Activated CD4-positive, alpha-beta T cell treated with anti-CD3 and anti-CD28 coated beads, Interleukin-2, amount 10 ng/mL, durations not matched to agents 24 days and 14 days (primary cell): Measurements from ENCODE around the gene PADI3. TPM values are rescaled to one million over a fixed set of nuclear protein-coding genes. Genes with fewer than 3 reads are reported as not detected.

Experiments
- DNase-seq: peaks from one replicate; pipeline ENCODE4 v3.0.0; 2022
- H3K27ac Mint-ChIP-seq: one replicate; pipeline ENCODE4 v1.8.0; 2022; ENCODE audit warnings: mild to moderate bottlenecking, mixed read lengths
- H3K27me3 Mint-ChIP-seq: one replicate; pipeline ENCODE4 v1.8.0; 2022; ENCODE audit warnings: mixed read lengths
- H3K36me3 Mint-ChIP-seq: one replicate; pipeline ENCODE4 v1.8.0; 2022; ENCODE audit warnings: low read depth, mild to moderate bottlenecking, mixed read lengths
- H3K4me1 Mint-ChIP-seq: one replicate; pipeline ENCODE4 v1.8.0; 2021; ENCODE audit warnings: mixed read lengths
- H3K4me3 Mint-ChIP-seq: one replicate; pipeline ENCODE4 v1.8.0; 2022; ENCODE audit warnings: mild to moderate bottlenecking, moderate library complexity, mixed read lengths
- H3K9me3 Mint-ChIP-seq: one replicate; pipeline ENCODE4 v1.8.0; 2021; ENCODE audit warnings: mixed read lengths
- intact Hi-C: fragments of 100-400 bp; cut with micrococcal nuclease; formaldehyde crosslinking; loops from one replicate; pipeline ENCODE4 v1.15.1; 2023
- total RNA-seq: library from RNA; stranded (reverse); gene quantifications from 2 replicates; pipeline ENCODE4 v1.2.3, GENCODE V29; 2022

Gene PADI3, protein sequence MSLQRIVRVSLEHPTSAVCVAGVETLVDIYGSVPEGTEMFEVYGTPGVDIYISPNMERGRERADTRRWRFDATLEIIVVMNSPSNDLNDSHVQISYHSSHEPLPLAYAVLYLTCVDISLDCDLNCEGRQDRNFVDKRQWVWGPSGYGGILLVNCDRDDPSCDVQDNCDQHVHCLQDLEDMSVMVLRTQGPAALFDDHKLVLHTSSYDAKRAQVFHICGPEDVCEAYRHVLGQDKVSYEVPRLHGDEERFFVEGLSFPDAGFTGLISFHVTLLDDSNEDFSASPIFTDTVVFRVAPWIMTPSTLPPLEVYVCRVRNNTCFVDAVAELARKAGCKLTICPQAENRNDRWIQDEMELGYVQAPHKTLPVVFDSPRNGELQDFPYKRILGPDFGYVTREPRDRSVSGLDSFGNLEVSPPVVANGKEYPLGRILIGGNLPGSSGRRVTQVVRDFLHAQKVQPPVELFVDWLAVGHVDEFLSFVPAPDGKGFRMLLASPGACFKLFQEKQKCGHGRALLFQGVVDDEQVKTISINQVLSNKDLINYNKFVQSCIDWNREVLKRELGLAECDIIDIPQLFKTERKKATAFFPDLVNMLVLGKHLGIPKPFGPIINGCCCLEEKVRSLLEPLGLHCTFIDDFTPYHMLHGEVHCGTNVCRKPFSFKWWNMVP
- total RNA-seq, result not detected in 2 replicates

DNA sequence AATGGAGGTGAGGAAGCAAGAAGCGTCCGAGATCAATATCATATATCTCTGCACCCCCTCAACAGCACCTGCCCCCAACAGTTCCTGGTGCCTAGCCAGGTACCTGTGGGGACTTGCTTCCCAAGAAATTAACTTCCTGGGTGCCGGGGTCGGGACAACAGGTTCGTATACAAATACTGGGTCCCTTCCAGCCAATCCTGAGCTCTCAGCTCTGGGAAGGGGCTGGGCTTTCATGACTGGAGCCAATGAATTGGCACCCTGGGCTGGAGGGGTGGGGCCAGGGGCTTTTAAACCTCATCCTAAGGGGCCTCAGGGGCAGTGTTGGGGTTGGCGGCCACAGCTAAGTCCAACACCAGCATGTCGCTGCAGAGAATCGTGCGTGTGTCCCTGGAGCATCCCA is at the start of gene PADI3:
PADI3 (plus strand) TSS at position 318 of the 400 bp plus-strand sequence; CDS start at position 358, 40 bp downstream.
- no peak for DNase-seq
- intact Hi-C loops, result no loop called here
- Mint-ChIP-seq H3K36me3 (no peaks in the 10 kb centered on the region), H3K4me1 (no peaks in the 10 kb centered on the region), H3K4me3 (no peak within 1 kb of the TSS), H3K27me3 (no peaks in the 10 kb centered on the region), H3K27ac (no peak within 1 kb of the TSS), H3K9me3 (no peaks in the 10 kb centered on the region)

DNA sequence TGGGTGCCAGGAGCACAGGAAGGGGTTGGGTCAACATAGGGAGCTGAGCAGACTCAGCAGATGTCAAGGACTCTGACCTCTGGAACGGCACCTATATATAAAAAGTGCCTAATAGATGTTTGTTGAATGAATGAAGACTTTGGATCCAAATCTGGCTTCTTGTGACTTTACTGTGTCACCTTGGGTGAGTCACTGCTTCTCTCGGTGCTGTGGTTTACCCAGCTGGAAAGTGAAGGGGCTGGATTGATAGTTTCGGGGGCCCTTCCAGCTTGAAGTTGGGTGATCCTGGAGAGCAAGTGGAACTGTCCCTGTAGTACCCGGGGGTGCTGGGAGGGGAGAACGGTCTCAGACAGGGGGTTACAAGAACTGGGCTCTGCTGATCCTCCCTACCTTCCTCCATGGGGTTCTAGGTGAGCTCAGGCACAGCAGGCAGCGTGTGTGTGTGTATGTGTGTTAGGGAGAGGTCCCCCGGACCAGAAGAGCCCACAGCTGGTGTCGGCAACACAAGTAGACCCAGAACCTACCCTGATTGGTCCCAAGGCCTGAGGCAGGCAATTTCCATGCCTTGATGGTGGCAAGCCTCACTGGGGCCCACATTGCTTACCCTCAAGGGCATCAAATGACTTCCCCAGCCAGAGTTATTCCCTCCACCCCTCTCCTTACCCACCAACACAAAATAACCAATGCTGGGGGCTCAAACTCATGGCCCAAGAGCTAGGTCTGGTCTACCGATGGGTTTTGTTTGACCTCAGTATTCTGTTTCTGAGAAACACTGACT is 49.4 kb upstream of the PADI3 start:
- intact Hi-C loops, result no loop called here
- no peak overlapping the region for H3K27ac Mint-ChIP-seq
- H3K9me3 Mint-ChIP-seq, result no peaks in the 10 kb centered on the region
- no peak for DNase-seq
- peaks cover 17% of the 10 kb centered on the region for H3K27me3 Mint-ChIP-seq
- H3K36me3 Mint-ChIP-seq, result no peaks in the 10 kb centered on the region
- H3K4me1 Mint-ChIP-seq, result peaks cover 26% of the 10 kb centered on the region
- no peak overlapping the region for H3K4me3 Mint-ChIP-seq

DNA sequence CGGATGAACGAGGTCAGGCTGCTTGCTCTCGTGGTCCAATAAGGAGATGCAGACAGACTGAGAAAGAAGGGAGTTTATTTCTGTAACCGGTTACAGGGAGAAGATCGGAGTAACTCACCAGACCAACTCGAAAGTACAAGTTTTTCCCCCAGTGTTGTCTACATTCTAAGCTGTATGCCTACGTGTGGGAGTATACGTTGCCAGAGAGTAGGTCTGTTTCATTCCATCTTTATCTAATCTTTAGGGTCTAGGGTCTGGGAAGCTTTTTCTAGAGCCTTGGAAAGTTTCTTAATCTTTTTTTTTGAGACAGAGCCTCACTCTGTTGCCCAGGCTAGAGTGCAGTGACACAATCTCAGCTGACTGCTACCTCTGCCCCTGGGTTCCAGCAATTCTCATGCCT is 48.7 kb upstream of the PADI3 start:
- DNase-seq, result no peak
- Mint-ChIP-seq H3K27ac (no peak overlapping the region), H3K36me3 (no peaks in the 10 kb centered on the region), H3K4me3 (no peak overlapping the region), H3K27me3 (peaks cover 22% of the 10 kb centered on the region), H3K9me3 (no peaks in the 10 kb centered on the region), H3K4me1 (peaks cover 27% of the 10 kb centered on the region)
- intact Hi-C loops, result no loop called here

DNA sequence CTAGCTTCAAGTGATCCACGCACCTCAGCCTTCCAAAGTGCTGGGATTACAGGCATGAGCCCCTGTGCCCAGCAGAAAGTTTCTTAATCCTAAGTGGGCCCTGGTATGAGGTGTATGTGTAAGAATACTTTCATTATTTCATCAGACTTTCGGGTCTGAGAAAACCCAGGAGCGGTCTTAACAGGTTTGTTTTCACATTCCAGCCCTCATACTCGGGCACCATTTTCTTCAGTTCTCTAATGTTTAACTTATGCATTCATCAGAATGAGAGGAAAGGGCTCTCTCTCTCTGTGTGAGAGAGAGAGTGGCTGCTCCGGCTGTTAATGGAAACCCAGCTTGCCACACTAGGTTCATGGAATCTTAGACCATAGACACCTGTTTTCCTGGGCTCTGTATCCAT is 48.1 kb upstream of the PADI3 start:
- Mint-ChIP-seq H3K36me3 (no peaks in the 10 kb centered on the region), H3K4me3 (peak overlapping the region; percentile 48), H3K27ac (no peak overlapping the region), H3K27me3 (peaks cover 26% of the 10 kb centered on the region), H3K9me3 (no peaks in the 10 kb centered on the region), H3K4me1 (peaks cover 29% of the 10 kb centered on the region)
- DNase-seq, result no peak
- intact Hi-C loops, result no loop called here

DNA sequence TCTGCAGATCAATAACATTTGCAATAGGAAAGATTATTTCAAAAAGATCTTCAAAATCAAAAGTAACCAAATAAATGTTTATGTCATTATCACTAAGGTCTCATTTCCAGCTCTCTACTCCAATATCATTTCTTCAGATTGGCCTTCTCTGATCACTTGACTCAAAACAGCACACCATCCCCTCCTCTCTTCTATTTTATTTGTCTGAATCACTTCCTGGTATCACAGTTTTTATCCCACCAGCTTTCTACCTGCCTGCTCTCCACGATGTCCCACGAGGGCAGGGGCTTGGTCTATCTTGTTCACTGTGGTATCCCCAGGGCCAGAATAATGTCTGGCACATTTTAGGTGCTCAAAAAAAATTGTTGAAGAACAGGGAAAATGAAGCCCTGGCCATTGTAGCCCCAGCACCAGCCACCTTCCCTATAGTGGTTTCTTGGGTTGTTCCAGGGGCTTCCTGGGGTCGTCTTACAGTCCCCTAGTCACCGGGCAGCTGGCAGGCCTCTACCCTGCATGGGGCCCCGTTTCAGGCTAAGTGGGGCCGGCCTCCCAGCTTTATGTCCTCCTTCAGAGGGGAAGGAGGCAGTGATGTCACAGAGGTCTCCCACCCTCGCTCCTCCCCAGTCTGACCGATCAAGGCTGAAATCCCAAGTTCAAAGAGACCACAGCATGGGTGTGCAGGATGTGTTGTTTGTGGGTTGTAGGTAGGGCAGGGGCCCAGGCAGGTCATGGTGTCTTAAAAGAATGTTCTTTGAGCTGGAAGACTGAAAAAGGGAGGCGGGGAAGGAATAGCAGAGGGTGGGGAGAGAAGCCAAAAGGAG is 47.5 kb upstream of the PADI3 start:
- Mint-ChIP-seq H3K9me3 (no peaks in the 10 kb centered on the region), H3K27me3 (peaks cover 28% of the 10 kb centered on the region), H3K4me3 (peak overlapping the region; percentile 48), H3K4me1 (peaks cover 30% of the 10 kb centered on the region), H3K36me3 (no peaks in the 10 kb centered on the region), H3K27ac (peak overlapping the region; percentile 31)
- DNase-seq, result peak; percentile 83
- intact Hi-C loops, result no loop called here

DNA sequence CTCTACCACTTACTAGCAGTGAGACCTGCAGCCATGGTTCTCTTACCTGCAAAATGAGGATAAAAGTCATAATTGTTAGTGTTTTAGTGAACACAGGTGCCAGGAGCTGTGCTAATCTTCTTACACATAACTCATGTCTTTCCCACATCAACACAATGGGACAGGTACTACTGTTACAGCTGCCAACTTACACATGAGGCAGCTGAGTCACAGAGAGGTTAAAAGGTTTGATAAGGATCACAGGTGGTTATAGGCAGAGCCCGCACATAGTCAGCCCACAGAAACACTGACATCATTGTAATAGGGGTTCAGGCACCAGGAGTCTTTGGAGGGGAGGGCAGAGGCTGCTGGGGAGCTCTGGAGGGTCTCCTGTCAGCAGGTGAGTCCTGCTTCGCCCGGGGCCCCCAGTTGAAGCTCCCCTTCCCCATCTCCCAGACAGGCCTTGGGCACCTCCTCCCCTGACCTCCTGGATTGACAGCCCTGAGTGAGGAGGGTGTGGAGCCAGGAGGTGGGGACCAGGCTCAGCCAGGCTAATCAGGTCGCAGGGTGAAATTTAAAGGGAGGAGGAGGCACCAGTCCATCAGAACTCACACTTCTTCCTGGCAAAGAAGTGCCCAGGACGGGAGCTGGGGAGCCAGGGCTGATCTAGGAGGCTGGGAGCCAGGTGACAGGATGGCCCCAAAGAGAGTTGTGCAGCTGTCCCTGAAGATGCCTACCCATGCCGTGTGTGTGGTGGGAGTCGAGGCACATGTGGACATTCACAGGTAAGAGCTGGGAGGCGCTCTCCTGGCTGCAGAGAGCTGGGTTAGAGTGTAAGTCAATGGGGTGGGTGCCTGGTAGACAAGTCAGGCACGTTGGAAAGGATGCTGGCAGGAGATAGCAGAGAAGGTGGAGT is 44.1 kb upstream of the PADI3 start, which contains the start of gene PADI1:
PADI1 (plus strand) TSS at position 583 of the 895 bp plus-strand sequence; CDS start at position 673, 90 bp downstream.
- Mint-ChIP-seq H3K27me3 (peaks cover 26% of the 10 kb centered on the region), H3K4me1 (peaks cover 47% of the 10 kb centered on the region), H3K36me3 (no peaks in the 10 kb centered on the region), H3K4me3 (no peak within 1 kb of the TSS), H3K9me3 (no peaks in the 10 kb centered on the region), H3K27ac (peak within 1 kb of the TSS; percentile 25)
- DNase-seq, result no peak
- intact Hi-C loops, result no loop called here

DNA sequence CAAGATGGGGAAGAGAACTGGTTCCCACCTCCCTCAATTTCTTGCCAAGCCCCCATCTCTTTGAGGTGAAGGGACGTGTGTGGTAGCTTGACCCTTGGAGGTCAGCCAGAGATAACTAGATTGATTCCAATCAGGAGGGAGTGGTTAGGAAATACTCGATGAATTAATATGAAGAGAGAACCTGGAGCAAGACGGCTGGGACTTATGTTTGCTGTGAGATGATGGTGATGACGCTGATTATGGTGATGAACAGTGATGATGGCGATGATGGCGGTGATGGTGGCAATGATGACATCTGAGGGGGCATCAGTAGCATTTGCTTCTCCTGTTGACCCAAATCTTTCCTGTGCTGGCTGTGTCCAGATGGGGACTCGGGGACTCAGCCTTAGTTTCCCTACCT is 43.2 kb upstream of the PADI3 start:
- Mint-ChIP-seq H3K9me3 (no peaks in the 10 kb centered on the region), H3K4me3 (no peak overlapping the region), H3K27me3 (peaks cover 26% of the 10 kb centered on the region), H3K36me3 (no peaks in the 10 kb centered on the region), H3K27ac (peak overlapping the region; percentile 13), H3K4me1 (peaks cover 45% of the 10 kb centered on the region)
- no peak for DNase-seq
- intact Hi-C loops, result no loop called here

DNA sequence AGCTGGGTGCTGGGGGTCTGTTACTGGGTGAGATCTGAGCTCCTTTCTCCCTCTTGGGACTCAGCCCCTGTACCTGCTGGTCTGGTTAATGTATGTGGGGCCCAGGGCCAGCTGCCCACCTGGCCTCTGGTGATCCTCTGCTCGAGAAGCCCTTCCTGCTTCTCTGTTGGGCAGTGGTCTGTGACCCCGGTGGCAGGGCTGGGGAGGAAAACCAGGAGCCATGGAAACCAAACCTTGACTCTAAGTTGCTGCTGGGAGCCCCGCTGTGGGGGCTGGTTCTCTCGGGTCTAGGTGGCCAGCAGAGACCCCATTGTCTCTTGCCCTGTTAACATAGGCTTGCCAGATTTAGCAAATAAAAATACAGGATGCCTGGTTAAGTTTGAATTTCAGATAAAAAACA is 42.7 kb upstream of the PADI3 start:
- Mint-ChIP-seq H3K27ac (no peak overlapping the region), H3K9me3 (no peaks in the 10 kb centered on the region), H3K36me3 (no peaks in the 10 kb centered on the region), H3K4me3 (no peak overlapping the region), H3K4me1 (peaks cover 42% of the 10 kb centered on the region), H3K27me3 (peaks cover 26% of the 10 kb centered on the region)
- intact Hi-C loops, result no loop called here
- DNase-seq, result no peak

DNA sequence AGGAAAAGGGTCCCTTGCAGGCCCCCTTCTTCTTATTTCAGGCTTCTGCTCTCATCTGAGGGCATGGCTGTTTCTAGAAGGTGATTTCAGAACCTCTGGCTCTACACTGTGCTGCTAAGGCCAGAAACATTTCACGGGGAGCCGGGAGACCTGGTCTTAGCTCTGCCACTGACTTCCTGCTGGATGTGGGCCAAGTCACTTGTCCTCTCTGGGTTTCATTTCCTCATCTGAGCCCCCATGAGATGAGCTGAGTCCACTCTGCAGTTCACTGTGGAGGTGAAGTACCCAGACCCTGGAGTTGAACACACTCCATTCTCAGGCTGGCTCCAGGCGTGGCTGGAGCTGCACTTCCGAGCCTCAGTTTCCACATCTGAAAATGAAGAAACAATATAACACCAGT is 41.9 kb upstream of the PADI3 start:
- no peak for DNase-seq
- intact Hi-C loops, result no loop called here
- H3K27ac Mint-ChIP-seq, result no peak overlapping the region
- no peak overlapping the region for H3K4me3 Mint-ChIP-seq
- H3K4me1 Mint-ChIP-seq, result peaks cover 35% of the 10 kb centered on the region
- no peaks in the 10 kb centered on the region for H3K36me3 Mint-ChIP-seq
- no peaks in the 10 kb centered on the region for H3K9me3 Mint-ChIP-seq
- H3K27me3 Mint-ChIP-seq, result peaks cover 26% of the 10 kb centered on the region

DNA sequence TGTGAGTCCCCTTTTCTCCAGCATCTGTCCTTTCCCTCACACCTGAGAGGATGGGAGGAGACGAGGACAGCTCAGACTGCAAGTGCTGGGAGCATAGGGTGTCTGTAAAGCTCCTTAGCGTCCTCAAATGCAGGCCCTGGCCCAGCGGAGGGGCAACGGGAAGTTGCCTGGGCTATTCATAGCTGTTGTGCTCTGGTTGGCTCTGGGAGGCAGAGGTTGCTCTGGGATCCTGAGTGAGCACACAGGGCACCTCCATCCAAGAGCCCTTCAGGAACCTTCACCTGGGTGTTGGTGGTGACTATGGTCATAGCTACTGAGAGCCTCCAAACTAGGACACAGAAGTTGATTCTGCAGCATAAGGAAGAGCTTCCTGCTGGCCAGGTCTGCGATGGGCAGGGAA is 41.4 kb upstream of the PADI3 start:
- no peak overlapping the region for H3K27ac Mint-ChIP-seq
- H3K4me1 Mint-ChIP-seq, result peaks cover 36% of the 10 kb centered on the region
- H3K27me3 Mint-ChIP-seq, result peaks cover 28% of the 10 kb centered on the region
- intact Hi-C loops, result no loop called here
- no peaks in the 10 kb centered on the region for H3K9me3 Mint-ChIP-seq
- DNase-seq, result no peak
- no peak overlapping the region for H3K4me3 Mint-ChIP-seq
- H3K36me3 Mint-ChIP-seq, result no peaks in the 10 kb centered on the region

DNA sequence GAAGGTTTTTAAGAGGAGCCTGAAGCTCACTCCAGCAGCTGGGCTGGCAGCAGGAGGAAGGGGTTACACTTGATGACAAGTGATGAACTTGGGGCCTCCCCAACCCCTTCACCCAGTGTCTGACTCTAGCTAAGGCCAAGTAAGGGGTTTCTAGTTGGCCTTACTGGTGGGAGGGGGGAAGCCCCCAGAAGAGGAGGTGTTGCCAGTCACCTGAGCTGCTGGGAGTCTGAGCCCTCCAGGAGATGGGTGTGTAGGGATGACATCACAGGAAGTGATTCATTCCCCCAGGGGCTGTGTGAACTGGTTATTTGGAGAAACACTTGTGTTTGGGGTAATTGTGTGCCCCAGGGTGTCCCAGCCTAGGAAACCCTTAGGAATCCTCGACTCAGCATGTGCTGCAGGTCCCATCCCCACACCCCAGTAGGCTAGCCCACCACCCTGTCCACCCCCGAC is 40.9 kb upstream of the PADI3 start:
- intact Hi-C loops, result no loop called here
- no peaks in the 10 kb centered on the region for H3K9me3 Mint-ChIP-seq
- DNase-seq, result peak; percentile 79
- H3K4me1 Mint-ChIP-seq, result peaks cover 37% of the 10 kb centered on the region
- H3K36me3 Mint-ChIP-seq, result no peaks in the 10 kb centered on the region
- H3K27ac Mint-ChIP-seq, result peak overlapping the region; percentile 30
- H3K27me3 Mint-ChIP-seq, result peaks cover 30% of the 10 kb centered on the region
- H3K4me3 Mint-ChIP-seq, result no peak overlapping the region

DNA sequence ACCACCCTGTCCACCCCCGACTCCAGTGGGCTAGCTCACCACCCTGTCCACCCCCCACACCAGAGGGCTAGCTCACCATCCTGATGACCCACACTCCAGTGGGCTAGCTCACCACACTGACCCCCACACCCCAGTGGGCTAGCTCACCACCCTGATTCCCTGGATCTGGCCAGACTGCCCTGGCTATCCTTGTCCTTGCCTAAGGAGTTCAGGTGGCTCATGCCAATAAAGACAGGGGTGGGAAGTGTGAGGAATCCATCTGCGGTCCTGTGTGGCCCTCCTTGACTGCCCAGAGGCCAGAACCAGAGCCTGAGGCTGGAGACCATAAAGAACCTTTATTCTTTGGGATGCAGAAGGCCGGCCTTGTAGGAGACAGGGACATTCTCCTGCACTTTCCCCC is 40.4 kb upstream of the PADI3 start:
- intact Hi-C loops, result no loop called here
- peaks cover 34% of the 10 kb centered on the region for H3K27me3 Mint-ChIP-seq
- H3K4me3 Mint-ChIP-seq, result no peak overlapping the region
- H3K9me3 Mint-ChIP-seq, result no peaks in the 10 kb centered on the region
- no peak for DNase-seq
- no peak overlapping the region for H3K27ac Mint-ChIP-seq
- peaks cover 41% of the 10 kb centered on the region for H3K4me1 Mint-ChIP-seq
- H3K36me3 Mint-ChIP-seq, result no peaks in the 10 kb centered on the region
